HepG2 (cell line): Measurements from ENCODE around the gene CNP. TPM values are rescaled to one million over a fixed set of nuclear protein-coding genes. Genes with fewer than 3 reads are reported as not detected.

Source experiments
- DMAP1 ChIP-seq: IDR thresholded peaks from 2 replicates; pipeline ENCODE4 v1.6.1; 2016
- MEIS1 ChIP-seq: sonication (generic); formaldehyde crosslinking; IDR thresholded peaks from 2 replicates; pipeline ENCODE4 v1.9.0; 2021; ENCODE audit warnings: mild to moderate bottlenecking, missing genetic modification reagents, moderate library complexity, borderline replicate concordance
- NFE2L1 ChIP-seq: sonication (generic); formaldehyde crosslinking; IDR thresholded peaks from 2 replicates; pipeline ENCODE4 v1.4.0; 2020; ENCODE audit warnings: missing genetic modification reagents, mild to moderate bottlenecking, borderline replicate concordance
- NR2C2 ChIP-seq: sonication (generic); formaldehyde crosslinking; IDR thresholded peaks from 2 replicates; pipeline ENCODE4 v1.4.0; 2020; ENCODE audit warnings: missing genetic modification reagents, mild to moderate bottlenecking, moderate library complexity, borderline replicate concordance
- PAXIP1 ChIP-seq: sonication (generic); formaldehyde crosslinking; conservative IDR thresholded peaks from 2 replicates; pipeline ENCODE4 v1.4.0; 2020; ENCODE audit warnings: mild to moderate bottlenecking, missing genetic modification reagents, moderate library complexity
- POLR2AphosphoS5 ChIP-seq: IDR thresholded peaks from 2 replicates; pipeline ENCODE4 v1.6.1; 2012; ENCODE audit warnings: low read depth, low read length
- SCMH1 ChIP-seq: sonication (generic); formaldehyde crosslinking; IDR thresholded peaks from 2 replicates; pipeline ENCODE4 v1.9.0; 2021; ENCODE audit warnings: missing genetic modification reagents, mild to moderate bottlenecking, borderline replicate concordance
- SP5 ChIP-seq: IDR thresholded peaks from 2 replicates; pipeline ENCODE4 v1.6.1; 2016; ENCODE audit warnings: low read depth, borderline replicate concordance
- TOE1 ChIP-seq: sonication (generic); formaldehyde crosslinking; IDR thresholded peaks from 2 replicates; pipeline ENCODE4 v1.4.0; 2020; ENCODE audit warnings: mild to moderate bottlenecking, missing genetic modification reagents
- ZBTB20 ChIP-seq: sonication (generic); formaldehyde crosslinking; IDR thresholded peaks from 2 replicates; pipeline ENCODE4 v1.8.1; 2023; ENCODE audit warnings: missing genetic modification reagents, low read depth, mild to moderate bottlenecking, borderline replicate concordance
- ZNF232 ChIP-seq: sonication (generic); formaldehyde crosslinking; IDR thresholded peaks from 2 replicates; pipeline ENCODE4 v1.4.0; 2020; ENCODE audit warnings: missing genetic modification reagents, borderline replicate concordance
- ZNF281 ChIP-seq: sonication (generic); formaldehyde crosslinking; IDR thresholded peaks from 2 replicates; pipeline ENCODE4 v1.4.0; 2020; ENCODE audit warnings: missing genetic modification reagents, borderline replicate concordance
- polyA plus RNA-seq, 8 experiments: library from polyadenylated mRNA; depleted of rRNA in 3 of 8; stranded (reverse) in 7 of 8; unstranded in 1 of 8; fragments of >200 nt; fragmentation: Illumina TruSeq in 4 of 8; extraction: Trizol in 4 of 8; gene quantifications; 2 replicates each; pipeline versions ENCODE4 v1.2.1 to v1.2.3, GENCODE V29; 2011 to 2016; ENCODE audit warnings: low read depth in 4 of 8, missing spikeins in 1 of 8, mixed read lengths in 1 of 8; ENCODE audit not compliant: insufficient read depth in 1 of 8
- total RNA-seq, 5 experiments: library from RNA; depleted of rRNA; stranded (reverse); fragments of >200 nt; fragmentation: Illumina TruSeq; extraction: Trizol; gene quantifications; 2 replicates each; pipeline ENCODE4 v1.2.3, GENCODE V29; 2016; ENCODE audit warnings: low read depth in 1 of 5
- TF ChIP-seq, protein P1 (sequence below): IDR thresholded peaks from 2 replicates; pipeline ENCODE4 v1.6.1; 2012; ENCODE audit warnings: low read depth, low read length, improper control_type of control experiment
- TF ChIP-seq, protein P2 (sequence below): sonication (generic); formaldehyde crosslinking; IDR thresholded peaks from 2 replicates; pipeline ENCODE4 v1.4.0; 2020; ENCODE audit warnings: missing genetic modification reagents, borderline replicate concordance
- TF ChIP-seq, protein P3 (sequence below): sonication (generic); formaldehyde crosslinking; IDR thresholded peaks from 2 replicates; pipeline ENCODE4 v1.9.0; 2022; ENCODE audit warnings: low read depth, missing genetic modification reagents

The CNP gene
- total and polyA plus RNA-seq, 2 of the 13 experiments (the other 11 are each of a cell fraction or from before 2014, with no cell fraction given): 97.2 to 161 TPM

- TF ChIP-seq, protein P1, sequence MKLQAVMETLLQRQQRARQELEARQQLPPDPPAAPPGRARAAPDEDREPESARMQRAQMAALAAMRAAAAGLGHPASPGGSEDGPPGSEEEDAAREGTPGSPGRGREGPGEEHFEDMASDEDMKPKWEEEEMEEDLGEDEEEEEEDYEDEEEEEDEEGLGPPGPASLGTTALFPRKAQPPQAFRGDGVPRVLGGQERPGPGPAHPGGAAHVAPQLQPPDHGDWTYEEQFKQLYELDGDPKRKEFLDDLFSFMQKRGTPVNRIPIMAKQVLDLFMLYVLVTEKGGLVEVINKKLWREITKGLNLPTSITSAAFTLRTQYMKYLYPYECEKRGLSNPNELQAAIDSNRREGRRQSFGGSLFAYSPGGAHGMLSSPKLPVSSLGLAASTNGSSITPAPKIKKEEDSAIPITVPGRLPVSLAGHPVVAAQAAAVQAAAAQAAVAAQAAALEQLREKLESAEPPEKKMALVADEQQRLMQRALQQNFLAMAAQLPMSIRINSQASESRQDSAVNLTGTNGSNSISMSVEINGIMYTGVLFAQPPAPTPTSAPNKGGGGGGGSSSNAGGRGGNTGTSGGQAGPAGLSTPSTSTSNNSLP: no peak
- TF ChIP-seq ZNF232: peak; percentile 76; the same call in 1 of the 2 replicates
- peak; percentile 69; the same call in 1 of the 2 replicates for TF ChIP-seq MEIS1 (CRISPR knock-in tag)
- TF ChIP-seq TOE1 (CRISPR knock-in tag): no peak; the same call in 1 of the 2 replicates
- TF ChIP-seq, protein P2, sequence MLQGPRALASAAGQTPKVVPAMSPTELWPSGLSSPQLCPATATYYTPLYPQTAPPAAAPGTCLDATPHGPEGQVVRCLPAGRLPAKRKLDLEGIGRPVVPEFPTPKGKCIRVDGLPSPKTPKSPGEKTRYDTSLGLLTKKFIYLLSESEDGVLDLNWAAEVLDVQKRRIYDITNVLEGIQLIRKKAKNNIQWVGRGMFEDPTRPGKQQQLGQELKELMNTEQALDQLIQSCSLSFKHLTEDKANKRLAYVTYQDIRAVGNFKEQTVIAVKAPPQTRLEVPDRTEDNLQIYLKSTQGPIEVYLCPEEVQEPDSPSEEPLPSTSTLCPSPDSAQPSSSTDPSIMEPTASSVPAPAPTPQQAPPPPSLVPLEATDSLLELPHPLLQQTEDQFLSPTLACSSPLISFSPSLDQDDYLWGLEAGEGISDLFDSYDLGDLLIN (CRISPR knock-in tag): peak; percentile 80; the same call in 1 of the 2 replicates
- TF ChIP-seq POLR2AphosphoS5: peak; percentile 70
- no peak for TF ChIP-seq SCMH1 (CRISPR knock-in tag)
- peak; percentile 46; the same call in 1 of the 2 replicates for TF ChIP-seq ZNF281 (CRISPR knock-in tag)
- TF ChIP-seq DMAP1: peak; percentile 57; the same call in 1 of the 2 replicates
- no peak for TF ChIP-seq NFE2L1 (CRISPR knock-in tag)
- TF ChIP-seq PAXIP1 (CRISPR knock-in tag): peak; percentile 65
- peak; percentile 73 for TF ChIP-seq SP5 (CRISPR knock-in tag)
- TF ChIP-seq ZBTB20 (CRISPR knock-in tag): peak; percentile 90
- TF ChIP-seq, protein P3, sequence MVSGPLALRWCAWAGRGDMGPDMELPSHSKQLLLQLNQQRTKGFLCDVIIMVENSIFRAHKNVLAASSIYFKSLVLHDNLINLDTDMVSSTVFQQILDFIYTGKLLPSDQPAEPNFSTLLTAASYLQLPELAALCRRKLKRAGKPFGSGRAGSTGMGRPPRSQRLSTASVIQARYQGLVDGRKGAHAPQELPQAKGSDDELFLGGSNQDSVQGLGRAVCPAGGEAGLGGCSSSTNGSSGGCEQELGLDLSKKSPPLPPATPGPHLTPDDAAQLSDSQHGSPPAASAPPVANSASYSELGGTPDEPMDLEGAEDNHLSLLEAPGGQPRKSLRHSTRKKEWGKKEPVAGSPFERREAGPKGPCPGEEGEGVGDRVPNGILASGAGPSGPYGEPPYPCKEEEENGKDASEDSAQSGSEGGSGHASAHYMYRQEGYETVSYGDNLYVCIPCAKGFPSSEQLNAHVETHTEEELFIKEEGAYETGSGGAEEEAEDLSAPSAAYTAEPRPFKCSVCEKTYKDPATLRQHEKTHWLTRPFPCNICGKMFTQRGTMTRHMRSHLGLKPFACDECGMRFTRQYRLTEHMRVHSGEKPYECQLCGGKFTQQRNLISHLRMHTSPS (CRISPR knock-in tag): no peak
- TF ChIP-seq NR2C2 (CRISPR knock-in tag): peak; percentile 85
Observed at GRCh38 chr17:42019509-42020404, 53.2 kb downstream of the CNP start, which contains the start of gene NKIRAS2 (continued).
